SU-DHL-6 (cell line): ENCODE results near the gene FSIP1.

Source experiments
- EZH2phosphoT487 ChIP-seq: fragments of 200-600 bp; sonication (generic), shearing (Covaris generic); conservative IDR thresholded peaks from 2 replicates; pipeline ENCODE4 v1.6.1; 2018; ENCODE audit warnings: mild to moderate bottlenecking, antibody characterized with exemption, low read length, moderate library complexity, mixed read lengths
- TF ChIP-seq, protein P1 (sequence below): fragments of 200-600 bp; sonication (generic); IDR thresholded peaks from one replicate; pipeline ENCODE4 v1.5.1; 2017; ENCODE audit warnings: antibody characterized with exemption, mild to moderate bottlenecking, low read length, moderate library complexity; ENCODE audit not compliant: insufficient read depth, poor library complexity, severe bottlenecking

DNA sequence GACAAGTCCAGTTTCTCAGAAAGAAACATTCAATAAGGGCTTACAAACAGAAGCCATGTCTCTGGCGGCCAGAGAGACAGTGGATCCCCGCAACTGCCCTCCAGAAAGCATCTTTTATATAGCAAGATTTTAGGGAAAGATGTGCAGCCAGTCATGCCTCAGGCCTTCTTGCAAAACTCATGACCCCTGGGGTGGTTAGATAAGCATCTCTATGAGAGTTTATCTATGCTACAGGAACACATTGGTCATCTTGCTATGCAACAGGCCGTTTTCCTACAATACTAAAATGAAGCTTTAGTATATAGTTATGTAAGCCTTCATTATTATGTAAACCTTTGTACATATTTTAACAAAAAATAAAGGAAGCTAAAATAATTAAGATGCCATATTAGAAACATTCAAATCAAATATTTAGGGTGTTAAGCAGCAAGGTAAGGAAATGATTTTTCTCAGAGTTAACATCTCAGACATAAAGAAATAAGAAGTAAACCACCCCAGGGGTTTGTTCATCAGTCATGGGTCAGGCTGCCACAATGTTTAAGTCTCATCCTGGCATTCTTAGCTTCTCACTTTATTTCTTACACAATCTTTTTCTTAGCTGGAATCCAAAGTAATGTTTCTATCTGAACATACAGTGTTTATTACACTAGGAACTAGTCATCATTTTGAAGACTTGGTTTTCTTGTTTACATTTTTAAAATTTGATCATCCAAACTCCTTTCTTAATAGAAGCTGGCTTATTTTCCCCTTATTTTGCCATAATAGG lies 6.3 kb upstream of the FSIP1 start:
- TF ChIP-seq, protein P1, sequence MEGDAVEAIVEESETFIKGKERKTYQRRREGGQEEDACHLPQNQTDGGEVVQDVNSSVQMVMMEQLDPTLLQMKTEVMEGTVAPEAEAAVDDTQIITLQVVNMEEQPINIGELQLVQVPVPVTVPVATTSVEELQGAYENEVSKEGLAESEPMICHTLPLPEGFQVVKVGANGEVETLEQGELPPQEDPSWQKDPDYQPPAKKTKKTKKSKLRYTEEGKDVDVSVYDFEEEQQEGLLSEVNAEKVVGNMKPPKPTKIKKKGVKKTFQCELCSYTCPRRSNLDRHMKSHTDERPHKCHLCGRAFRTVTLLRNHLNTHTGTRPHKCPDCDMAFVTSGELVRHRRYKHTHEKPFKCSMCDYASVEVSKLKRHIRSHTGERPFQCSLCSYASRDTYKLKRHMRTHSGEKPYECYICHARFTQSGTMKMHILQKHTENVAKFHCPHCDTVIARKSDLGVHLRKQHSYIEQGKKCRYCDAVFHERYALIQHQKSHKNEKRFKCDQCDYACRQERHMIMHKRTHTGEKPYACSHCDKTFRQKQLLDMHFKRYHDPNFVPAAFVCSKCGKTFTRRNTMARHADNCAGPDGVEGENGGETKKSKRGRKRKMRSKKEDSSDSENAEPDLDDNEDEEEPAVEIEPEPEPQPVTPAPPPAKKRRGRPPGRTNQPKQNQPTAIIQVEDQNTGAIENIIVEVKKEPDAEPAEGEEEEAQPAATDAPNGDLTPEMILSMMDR: no peak
- no peak for TF ChIP-seq EZH2phosphoT487
